Keratinocyte (primary cell): Measurements from ENCODE around the gene KCNMA1. TPM values are rescaled to one million over a fixed set of nuclear protein-coding genes. Genes with fewer than 3 reads are reported as not detected.

ENCODE experiments used
- DNase-seq: peaks from one replicate; pipeline ENCODE4 v3.0.0-alpha.2; 2011; ENCODE audit warnings: low read depth, missing footprints, low spot score
- FAIRE-seq: peaks from 2 replicates; lab custom pipeline; 2011; peaks lifted over from hg19 to GRCh38; lab: Jason Lieb, UNC
- H2AFZ ChIP-seq: 2 replicates; pipeline ENCODE4 v1.6.0; 2012; ENCODE audit warnings: low read length, control low read depth, inconsistent platforms; ENCODE audit not compliant: control insufficient read depth
- H3K27ac ChIP-seq: 2 replicates; pipeline ENCODE4 v1.5.1; 2011; ENCODE audit warnings: low read length; ENCODE audit not compliant: control insufficient read depth, insufficient read depth
- H3K27me3 ChIP-seq: 3 replicates; pipeline ENCODE4 v1.6.0; 2011; ENCODE audit warnings: low read length; ENCODE audit not compliant: control insufficient read depth, insufficient read depth; ENCODE audit errors: extremely low read depth
- H3K36me3 ChIP-seq, 2 experiments: 2 replicates in 1 of 2; 3 replicates in 1 of 2; pipeline ENCODE4 v1.5.1; 2011; ENCODE audit warnings: low read length in 2 of 2, mild to moderate bottlenecking in 1 of 2; ENCODE audit not compliant: control insufficient read depth in 2 of 2, insufficient read depth in 2 of 2; ENCODE audit errors: extremely low read depth in 1 of 2
- H3K4me1 ChIP-seq: 3 replicates; pipeline ENCODE4 v1.5.1; 2011; ENCODE audit warnings: low read length; ENCODE audit not compliant: control insufficient read depth, insufficient read depth; ENCODE audit errors: extremely low read depth
- H3K4me2 ChIP-seq: 3 replicates; pipeline ENCODE4 v1.6.0; 2011; ENCODE audit warnings: low read depth, low read length; ENCODE audit not compliant: control insufficient read depth, insufficient read depth; ENCODE audit errors: extremely low read depth
- H3K4me3 ChIP-seq, 3 experiments: fragments of 200-600 bp in 1 of 3; sonication (generic) in 1 of 3; 2 replicates in 2 of 3; 3 replicates in 1 of 3; pipeline ENCODE4 v1.5.1; 2011 to 2016; ENCODE audit warnings: low read length in 3 of 3, mild to moderate bottlenecking in 3 of 3, control low read depth in 2 of 3, inconsistent platforms in 1 of 3, low read depth in 1 of 3, mixed read lengths in 1 of 3, mixed run types in 1 of 3, moderate library complexity in 1 of 3; ENCODE audit not compliant: control insufficient read depth in 2 of 3, insufficient read depth in 2 of 3; ENCODE audit errors: extremely low read depth in 1 of 3
- H3K79me2 ChIP-seq: 2 replicates; pipeline ENCODE4 v1.6.0; 2012; ENCODE audit warnings: low read length; ENCODE audit not compliant: control insufficient read depth, insufficient read depth
- H3K9ac ChIP-seq: 3 replicates; pipeline ENCODE4 v1.6.0; 2011; ENCODE audit warnings: low read length; ENCODE audit not compliant: control insufficient read depth, insufficient read depth; ENCODE audit errors: extremely low read depth
- H3K9me1 ChIP-seq: 3 replicates; pipeline ENCODE4 v1.6.0; 2011; ENCODE audit warnings: low read length; ENCODE audit not compliant: control insufficient read depth, insufficient read depth; ENCODE audit errors: extremely low read depth
- H3K9me3 ChIP-seq: 2 replicates; pipeline ENCODE4 v1.5.1; 2012; ENCODE audit warnings: low read depth, low read length; ENCODE audit not compliant: control insufficient read depth
- H4K20me1 ChIP-seq: 3 replicates; pipeline ENCODE4 v1.6.0; 2011; ENCODE audit warnings: low read length; ENCODE audit not compliant: control insufficient read depth, insufficient read depth; ENCODE audit errors: extremely low read depth
- CTCF ChIP-seq, 3 experiments: IDR thresholded peaks in 1 of 3; conservative IDR thresholded peaks in 1 of 3; optimal IDR thresholded peaks in 1 of 3; 2 replicates in 2 of 3; 3 replicates in 1 of 3; pipeline versions ENCODE3 to v1.5.1; 2011; ENCODE audit warnings: low read length in 3 of 3, mild to moderate bottlenecking in 3 of 3, moderate library complexity in 2 of 3, control low read depth in 1 of 3, inconsistent platforms in 1 of 3; ENCODE audit not compliant: insufficient read depth in 2 of 3; ENCODE audit errors: extremely low read depth in 1 of 3
- EZH2 ChIP-seq: IDR thresholded peaks from one replicate; pipeline ENCODE4 v1.6.1; 2012; ENCODE audit warnings: inconsistent platforms, mild to moderate bottlenecking, low read length, moderate library complexity
- dilution Hi-C: fragments of 300-500 bp; cut with MboI; formaldehyde crosslinking; loops from one replicate; pipeline ENCODE4 v1.7.0; 2020; ENCODE audit warnings: low sequenced_read_pairs; ENCODE audit not compliant: extremely low pct_ligation_motif_present
- polyA plus RNA-seq, 5 experiments: library from polyadenylated mRNA; depleted of rRNA in 3 of 5; stranded (reverse) in 3 of 5; stranded (forward) in 1 of 5; unstranded in 1 of 5; fragments of >200 nt; gene quantifications; 1 replicate in 1 of 5; 2 replicates in 3 of 5; 3 replicates in 1 of 5; pipeline versions ENCODE4 v1.2.1 to v1.2.3, GENCODE V29; 2011 to 2012; ENCODE audit warnings: missing spikeins in 2 of 5, low read depth in 1 of 5, low replicate concordance in 1 of 5

The KCNMA1 gene
- polyA plus RNA-seq, 1 donor (not counting 4 experiments of a cell fraction or from before 2014, with no cell fraction given): 6.3 TPM

- H2AFZ ChIP-seq: no peak overlapping the region
- H3K9me1 ChIP-seq: no peaks in the 10 kb centered on the region
- H3K79me2 ChIP-seq: no peaks in the 10 kb centered on the region
- FAIRE-seq: no peak
- no peak overlapping the region for H3K4me2 ChIP-seq
- H3K4me3 ChIP-seq: no peak overlapping the region
- no peak for DNase-seq
- H3K27me3 ChIP-seq: no peaks in the 10 kb centered on the region
- H3K9ac ChIP-seq: no peak overlapping the region
- no peaks in the 10 kb centered on the region for H4K20me1 ChIP-seq
- dilution Hi-C loops: no loop called here
- no peaks in the 10 kb centered on the region for H3K36me3 ChIP-seq
- H3K4me1 ChIP-seq: no peaks in the 10 kb centered on the region
- no peak overlapping the region for H3K27ac ChIP-seq
- H3K9me3 ChIP-seq: no peaks in the 10 kb centered on the region
- no peak for TF ChIP-seq EZH2
- TF ChIP-seq CTCF (optimal IDR thresholded peaks at IDR 0.05 in 1 of 3, IDR thresholded peaks at IDR 0.05 in 1 of 3, conservative IDR thresholded peaks at IDR 0.05 in 1 of 3; ENCODE audit: extremely low read depth in 1 of 3, insufficient read depth in 2 of 3, low read length in 3 of 3): no peak
These were observed 206.4 kb downstream of the KCNMA1 start for GRCh38 chr10:77431209-77431611.

- Histone ChIP-seq H3K79me2 (no peaks in the 10 kb centered on the region), H3K27me3 (no peaks in the 10 kb centered on the region), H4K20me1 (no peaks in the 10 kb centered on the region), H3K27ac (no peak overlapping the region), H3K4me3 (no peak overlapping the region), H3K36me3 (no peaks in the 10 kb centered on the region), H3K4me2 (no peak overlapping the region), H3K9me1 (no peaks in the 10 kb centered on the region), H2AFZ (no peak overlapping the region), H3K4me1 (no peaks in the 10 kb centered on the region), H3K9ac (no peak overlapping the region), H3K9me3 (no peaks in the 10 kb centered on the region)
- TF ChIP-seq CTCF (optimal IDR thresholded peaks at IDR 0.05 in 1 of 3, IDR thresholded peaks at IDR 0.05 in 1 of 3, conservative IDR thresholded peaks at IDR 0.05 in 1 of 3; ENCODE audit: extremely low read depth in 1 of 3, insufficient read depth in 2 of 3, low read length in 3 of 3) (peak in 1 of 3 experiments; percentile 15), EZH2 (no peak)
- dilution Hi-C loops: no loop called here
- no peak for FAIRE-seq
- no peak for DNase-seq
These were observed 207.1 kb downstream of the KCNMA1 start for GRCh38 chr10:77430530-77430929.
